ENCODE measurements around the gene C1orf35. TPM values are rescaled to one million over a fixed set of nuclear protein-coding genes. Genes with fewer than 3 reads are reported as not detected.

Gene C1orf35
- total RNA-seq: 13.2 TPM

DNA sequence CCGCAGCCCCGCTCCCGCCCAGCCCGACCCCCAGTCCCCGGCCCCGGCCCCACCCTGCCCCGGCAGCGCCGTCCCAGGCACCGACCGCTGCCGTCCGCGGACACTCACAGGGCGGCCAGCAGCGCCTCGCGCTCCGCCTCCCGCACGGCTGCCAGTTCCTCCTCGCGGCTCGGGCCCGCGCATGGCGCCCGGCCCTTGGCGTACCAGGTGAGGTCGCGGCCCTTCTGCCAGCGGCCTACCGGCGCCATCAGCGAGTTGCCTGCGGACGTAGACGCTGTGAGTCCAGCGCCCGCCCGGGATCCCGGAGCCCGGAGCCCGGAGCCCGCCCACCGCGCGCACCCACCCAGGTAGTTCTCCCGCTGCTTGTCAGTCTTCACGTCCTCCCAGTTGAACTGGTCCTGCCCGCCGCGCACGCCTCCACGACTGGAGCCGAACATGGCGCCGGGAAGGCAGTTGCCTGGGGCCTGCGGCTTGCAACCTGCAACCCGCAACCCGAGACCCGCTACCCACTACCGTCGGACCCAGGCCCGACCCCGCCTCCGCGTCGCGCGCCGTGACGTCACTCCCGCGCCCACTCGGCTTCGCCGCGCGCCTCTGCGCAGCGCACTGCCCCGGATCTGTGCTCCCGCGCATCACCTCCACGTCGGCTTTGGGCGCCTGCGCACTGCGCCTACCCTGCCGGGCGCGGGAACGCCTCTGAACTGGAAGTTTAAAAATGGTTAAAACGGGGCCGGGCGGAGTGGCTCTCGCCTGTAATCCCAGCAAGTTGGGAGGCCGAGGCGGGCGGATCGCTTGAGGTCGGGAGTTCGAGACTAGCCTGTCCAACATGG lies at the start of gene C1orf35:
C1orf35 (minus strand) TSS at position 535 of the 830 bp plus-strand sequence; CDS start at position 437, 98 bp downstream.

DNA sequence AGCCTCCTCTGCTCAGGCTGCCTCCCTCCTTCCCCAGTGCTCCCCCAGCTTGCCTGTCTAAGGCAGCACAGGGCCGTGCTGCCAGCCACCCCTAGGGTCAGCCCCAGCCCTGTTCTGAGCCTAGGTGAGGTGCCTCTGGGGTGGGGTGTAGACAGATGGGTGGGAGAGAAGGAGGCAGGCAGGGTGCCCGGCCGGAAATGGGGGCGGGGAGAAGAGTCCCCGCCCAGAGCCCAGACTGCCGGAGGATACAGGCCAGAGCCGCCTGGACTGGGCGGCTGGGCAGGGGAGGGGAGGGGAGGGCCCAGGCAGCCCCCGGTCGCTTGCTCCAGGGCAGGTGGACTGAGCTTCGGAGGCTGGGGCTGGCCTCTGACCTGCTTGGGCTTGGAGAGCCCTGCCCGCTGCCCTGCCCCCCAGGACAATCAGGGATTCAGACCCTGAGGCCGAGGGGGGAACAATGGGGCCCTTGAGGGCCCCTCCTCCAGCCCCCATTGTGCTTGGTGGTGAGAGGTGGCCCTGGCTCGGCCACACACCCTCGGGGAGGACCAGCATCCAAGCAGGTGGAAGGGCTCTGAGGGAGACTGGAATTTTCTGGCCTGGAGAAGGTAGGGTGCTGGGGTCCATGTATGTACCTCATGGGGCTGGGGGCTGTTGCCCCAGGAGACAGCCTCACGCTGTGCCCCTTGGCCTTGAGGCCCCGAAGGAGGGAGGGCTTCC lies 46.4 kb upstream of the C1orf35 start, which contains the start of gene GJC2:
GJC2 (plus strand) TSS at position 525 of the 714 bp plus-strand sequence. CDS start 7,829 bp downstream, outside the sequence.

DNA sequence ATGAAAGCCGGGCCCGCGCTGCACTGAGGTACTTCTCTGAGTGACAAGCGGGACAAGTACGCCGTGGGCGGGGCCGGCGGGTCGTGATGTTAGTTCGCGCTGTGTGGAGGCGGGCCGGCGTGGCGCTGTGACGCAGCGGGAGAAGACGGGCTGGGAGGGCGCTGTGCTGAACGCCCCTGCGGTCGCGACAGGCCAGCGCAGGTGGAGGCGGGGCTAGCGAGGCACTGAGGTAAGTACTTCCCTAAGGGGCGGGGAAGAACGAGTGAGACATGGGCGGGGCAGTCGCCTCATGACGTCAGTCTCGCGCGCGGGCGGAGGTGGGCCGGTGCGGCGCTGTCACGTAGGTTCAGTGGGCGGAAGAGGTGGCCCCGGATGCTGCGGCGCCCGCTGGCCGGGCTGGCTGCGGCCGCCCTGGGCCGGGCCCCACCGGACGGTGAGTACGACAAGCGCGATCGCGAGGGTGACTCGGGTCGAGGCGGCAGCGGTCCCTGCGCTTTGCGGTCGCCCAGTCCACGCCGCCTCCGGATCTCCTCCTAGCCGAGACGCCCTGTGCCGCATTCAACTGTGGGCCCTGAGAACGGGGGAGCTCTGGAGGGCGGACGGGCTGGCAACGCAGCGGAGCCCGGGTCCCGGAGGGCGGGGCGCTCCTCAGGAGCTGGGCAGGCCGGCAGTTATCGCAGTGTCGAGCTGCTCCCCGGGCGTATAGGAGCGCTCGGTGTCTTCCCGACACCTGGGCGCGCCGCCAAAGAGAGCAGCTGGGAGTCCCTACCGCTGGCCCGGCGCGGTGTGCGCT lies 37.0 kb upstream of the C1orf35 start, which contains the start of gene GUK1:
GUK1 (plus strand) TSS at position 349 of the 793 bp plus-strand sequence; CDS start at position 373, 24 bp downstream.

DNA sequence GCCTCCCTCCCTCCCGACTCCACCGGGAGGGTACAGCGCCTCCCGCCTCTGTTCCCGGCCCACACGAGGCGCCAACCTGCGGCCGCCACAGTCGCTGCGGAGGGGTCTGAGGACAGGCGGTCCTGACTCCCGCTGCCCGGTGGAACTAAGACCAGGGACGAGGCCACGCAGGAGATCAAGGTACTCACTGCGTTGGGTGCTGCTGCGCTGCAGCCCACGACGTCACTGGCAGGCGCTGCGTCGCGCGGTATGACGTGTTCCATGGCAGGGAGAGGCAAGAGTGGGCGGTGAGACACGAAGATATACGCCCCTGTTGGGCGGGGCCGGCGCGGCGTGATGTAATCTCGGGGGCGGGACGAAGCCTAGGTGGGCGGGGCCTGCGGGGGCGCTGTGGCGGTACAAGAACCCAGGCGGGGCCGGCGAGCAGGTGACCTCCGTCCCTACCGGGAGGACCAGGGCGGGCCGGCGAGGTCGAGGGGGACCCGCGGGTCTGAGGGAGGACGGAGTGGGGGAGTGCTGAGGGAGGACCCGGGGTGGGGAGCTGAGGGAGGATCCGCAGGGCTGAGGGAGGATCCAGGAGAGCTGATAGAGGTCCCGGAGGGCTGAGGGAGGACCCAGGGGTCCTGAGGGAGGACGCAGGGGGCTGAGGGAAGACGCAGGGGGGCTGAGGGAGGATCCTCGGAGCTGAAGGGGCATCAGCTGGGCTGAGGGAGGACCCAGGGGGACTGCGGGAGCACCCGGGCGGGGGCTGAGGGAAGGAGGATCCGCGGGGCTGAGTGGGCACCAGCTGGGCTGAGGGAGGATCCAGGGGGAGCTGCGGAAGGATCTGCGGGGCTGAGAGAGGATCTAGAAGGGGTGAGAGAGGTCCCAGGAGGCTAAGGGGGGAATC lies 6.2 kb upstream of the C1orf35 start, which contains the start of gene MRPL55:
MRPL55 (minus strand) TSS at position 227 of the 889 bp plus-strand sequence. CDS start 1,039 bp downstream, outside the sequence.

DNA sequence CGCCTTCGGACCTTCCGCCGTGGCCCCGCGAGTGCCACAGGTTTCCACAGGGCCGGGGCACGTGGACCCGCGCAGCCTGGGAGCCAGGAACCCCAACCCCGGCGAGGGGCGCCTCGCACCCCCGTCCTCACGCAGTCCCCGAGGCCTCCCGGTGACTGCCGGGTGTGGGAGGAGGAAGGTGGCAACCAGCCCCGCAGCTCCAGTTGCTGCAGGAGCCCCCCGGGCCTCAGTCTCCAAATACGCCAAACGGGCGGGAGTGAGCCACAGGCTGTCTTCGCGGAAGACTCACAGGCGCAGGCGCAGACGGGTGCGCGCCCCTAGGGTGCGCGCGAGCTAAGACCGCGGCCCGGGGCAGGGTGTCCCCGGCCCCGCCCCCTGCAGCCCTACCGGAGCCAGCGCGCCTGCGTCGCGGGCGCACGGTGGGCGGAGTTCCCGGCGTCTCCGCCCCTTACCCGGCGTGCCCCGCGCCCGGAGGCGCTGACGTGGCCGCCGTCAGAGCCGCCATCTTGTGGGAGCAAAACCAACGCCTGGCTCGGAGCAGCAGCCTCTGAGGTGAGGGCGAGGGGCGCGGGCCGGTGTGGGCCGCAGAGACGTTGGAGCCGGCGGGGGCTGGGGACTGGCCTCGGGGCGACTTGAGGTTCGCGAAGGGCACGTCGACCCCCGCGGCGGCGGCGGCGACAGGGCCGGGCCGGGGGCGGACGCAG lies 20.8 kb downstream of the C1orf35 start, which contains the start of gene ARF1:
ARF1 (plus strand) TSS at position 495 of the 704 bp plus-strand sequence. CDS start 14,407 bp downstream, outside the sequence.

Small RNAs within 50 kb of the gene (small RNA-seq; reads per million reads assigned to genes)
- gene AL359510.1 (ENCODE audit: low replicate concordance): not detected

Other genes starting within 250 kb of the C1orf35 start
- gene WNT9A, start 155.4 kb downstream of the C1orf35 start, total RNA-seq: 2.0 TPM
- 0.06 TPM for gene WNT3A, start 96.3 kb downstream of the C1orf35 start, total RNA-seq
- gene ARF1, start 20.6 kb downstream of the C1orf35 start, total RNA-seq: 242 TPM
- gene MRPL55, start 6.0 kb upstream of the C1orf35 start, total RNA-seq: 75.3 TPM
- 206 TPM for gene GUK1, start 37.0 kb upstream of the C1orf35 start, total RNA-seq
- 2.0 TPM for gene GJC2, start 46.6 kb upstream of the C1orf35 start, total RNA-seq
- gene IBA57, start 62.5 kb upstream of the C1orf35 start, total RNA-seq: 15.4 TPM
- 139 TPM for gene OBSCN, start 104.7 kb upstream of the C1orf35 start, total RNA-seq